Body of pancreas (tissue), 4 donors: ENCODE results near the gene TRAPPC12. TPM values are rescaled to one million over a fixed set of nuclear protein-coding genes. Genes with fewer than 3 reads are reported as not detected.
A peak's percentile ranks its signal among the peaks of the same experiment; 100 is the strongest.
"Not testable (repeated sequence)": the region's sequence is repeated elsewhere in the genome, so short reads cannot be mapped to it uniquely, and the experiment has no call there.

Experiments used
- ATAC-seq: fragments of 150-250 bp; one replicate; pipeline ENCODE4 v1.9.1; 2016
- DNase-seq, 4 donors: peaks; one replicate each; pipeline ENCODE4 v3.0.0-alpha.2; 2019
- H3K27ac ChIP-seq, 4 donors: fragments of 200-600 bp; sonication (generic); 1 replicate in 3 of 4; 2 replicates in 1 of 4; pipeline versions ENCODE4 v1.5.1 to v1.6.1; 2016 to 2019; ENCODE audit warnings: mild to moderate bottlenecking in 1 of 4, mixed read lengths in 1 of 4, moderate library complexity in 1 of 4
- H3K27me3 ChIP-seq, 2 donors: fragments of 200-600 bp; sonication (generic); one replicate each; pipeline ENCODE4 v1.6.0; 2016; ENCODE audit warnings: mild to moderate bottlenecking in 1 of 2
- H3K36me3 ChIP-seq, 2 donors: fragments of 200-600 bp; sonication (generic); replicated peaks in 1 of 2; 2 replicates each; pipeline ENCODE4 v1.5.1; 2016; ENCODE audit warnings: low read depth in 2 of 2; ENCODE audit not compliant: insufficient read depth in 1 of 2
- H3K4me1 ChIP-seq: fragments of 200-600 bp; sonication (generic); one replicate; pipeline ENCODE4 v1.6.0; 2016
- H3K4me3 ChIP-seq, 2 donors: fragments of 200-600 bp; sonication (generic); 1 replicate in 1 of 2; 2 replicates in 1 of 2; pipeline ENCODE4 v1.5.1; 2016 to 2019
- H3K9me3 ChIP-seq, 3 donors: fragments of 200-600 bp; sonication (generic); 1 replicate in 2 of 3; 2 replicates in 1 of 3; pipeline ENCODE4 v1.5.1; 2016
- POLR2A ChIP-seq, 3 donors: fragments of 450-650 bp; IDR thresholded peaks; one replicate each; pipeline ENCODE4 v1.6.1; 2016; ENCODE audit warnings: antibody characterized with exemption in 3 of 3, mild to moderate bottlenecking in 2 of 3
- WGBS, 2 donors: methylation state at CpG; one replicate each; pipeline ENCODE4 v1.1.5; 2017; 5-methylcytosine and 5-hydroxymethylcytosine counted together
- intact Hi-C: fragments of 100-400 bp; cut with DNase I; formaldehyde crosslinking; loops from one replicate; pipeline ENCODE4 v1.15.1; 2023
- total RNA-seq, 2 donors: library from RNA; depleted of rRNA; stranded (reverse); fragments of >200 nt; gene quantifications; one replicate each; pipeline ENCODE4 v1.1.0, GENCODE V29; 2016
- TF ChIP-seq, protein P1 (sequence below), 7 experiments: fragments of 450-650 bp in 4 of 7; fragments of 200-600 bp in 3 of 7; sonication (generic) in 3 of 7; IDR thresholded peaks; one replicate each; pipeline ENCODE4 v1.5.1; 2016 to 2019; ENCODE audit warnings: antibody characterized with exemption in 7 of 7

TRAPPC12 gene
- total RNA-seq, 2 donors from 2014 or later, result 43.1 to 134 TPM

DNA sequence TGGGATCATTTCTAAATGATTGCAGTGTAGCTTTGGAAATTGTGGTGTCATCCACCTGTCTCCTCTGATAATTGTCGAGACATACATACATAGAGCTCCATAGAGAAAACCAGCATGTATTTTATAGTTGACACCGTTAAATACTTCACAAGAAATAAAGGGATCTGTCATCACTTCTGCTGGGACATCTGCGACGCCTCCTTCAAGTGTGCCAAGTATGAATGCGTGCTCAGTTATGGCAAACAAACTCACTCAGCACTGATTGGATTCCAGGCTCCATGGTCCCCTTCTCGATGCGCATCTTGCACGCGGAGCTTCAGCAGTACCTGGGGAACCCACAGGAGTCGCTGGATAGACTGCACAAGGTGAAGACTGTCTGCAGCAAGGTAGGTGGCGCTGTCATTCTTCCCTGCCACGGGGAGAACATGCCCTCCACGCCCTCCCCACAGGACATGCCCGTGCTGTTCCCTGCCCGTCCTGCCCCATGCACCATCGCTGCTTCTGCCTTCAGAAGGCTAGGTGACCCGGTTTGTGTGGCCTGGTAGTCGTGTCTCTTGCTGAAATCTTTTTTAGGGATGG lies 64.1 kb downstream of the TRAPPC12 start:
- Histone ChIP-seq H3K36me3 (peaks cover 0 to 23% of the 10 kb centered on the region in 2 donors), H3K27me3 (no peaks in the 10 kb centered on the region), H3K27ac (no peak overlapping the region), H3K4me1 (peaks cover 9% of the 10 kb centered on the region), H3K9me3 (no peaks in the 10 kb centered on the region), H3K4me3 (no peak overlapping the region)
- no peak for TF ChIP-seq POLR2A (IDR thresholded peaks at IDR 0.05)
- TF ChIP-seq, protein P1, sequence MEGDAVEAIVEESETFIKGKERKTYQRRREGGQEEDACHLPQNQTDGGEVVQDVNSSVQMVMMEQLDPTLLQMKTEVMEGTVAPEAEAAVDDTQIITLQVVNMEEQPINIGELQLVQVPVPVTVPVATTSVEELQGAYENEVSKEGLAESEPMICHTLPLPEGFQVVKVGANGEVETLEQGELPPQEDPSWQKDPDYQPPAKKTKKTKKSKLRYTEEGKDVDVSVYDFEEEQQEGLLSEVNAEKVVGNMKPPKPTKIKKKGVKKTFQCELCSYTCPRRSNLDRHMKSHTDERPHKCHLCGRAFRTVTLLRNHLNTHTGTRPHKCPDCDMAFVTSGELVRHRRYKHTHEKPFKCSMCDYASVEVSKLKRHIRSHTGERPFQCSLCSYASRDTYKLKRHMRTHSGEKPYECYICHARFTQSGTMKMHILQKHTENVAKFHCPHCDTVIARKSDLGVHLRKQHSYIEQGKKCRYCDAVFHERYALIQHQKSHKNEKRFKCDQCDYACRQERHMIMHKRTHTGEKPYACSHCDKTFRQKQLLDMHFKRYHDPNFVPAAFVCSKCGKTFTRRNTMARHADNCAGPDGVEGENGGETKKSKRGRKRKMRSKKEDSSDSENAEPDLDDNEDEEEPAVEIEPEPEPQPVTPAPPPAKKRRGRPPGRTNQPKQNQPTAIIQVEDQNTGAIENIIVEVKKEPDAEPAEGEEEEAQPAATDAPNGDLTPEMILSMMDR (IDR thresholded peaks at IDR 0.05), result no peak
- DNase-seq (no peak), ATAC-seq (no peak)
- intact Hi-C loops, result no loop called here
- 84 to 89% methylated on average over 10 to 18 of the region's 18 CpGs for WGBS, 2 donors

DNA sequence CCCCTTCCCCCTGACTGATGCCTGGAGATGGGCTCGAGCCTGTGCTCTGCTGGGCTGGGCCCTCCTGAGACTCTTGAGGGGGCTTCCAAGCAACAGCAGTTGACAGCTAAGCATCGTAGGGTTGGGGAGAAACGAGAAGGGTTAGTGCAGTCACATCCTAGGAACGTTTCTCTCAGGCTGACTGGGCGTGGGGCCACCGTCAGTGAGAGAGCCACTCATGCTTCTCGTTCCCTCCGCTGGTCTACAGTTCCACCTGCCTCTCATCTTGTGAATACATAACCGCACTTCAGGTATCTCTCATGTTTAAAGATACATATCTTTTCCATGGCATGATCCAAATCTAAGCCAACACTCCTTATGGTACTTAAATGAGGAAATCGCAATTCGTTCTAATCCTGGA lies 66.4 kb downstream of the TRAPPC12 start:
- peaks cover 0 to 24% of the 10 kb centered on the region in 2 donors for H3K36me3 ChIP-seq
- ATAC-seq (no peak), DNase-seq (no peak)
- H3K27ac ChIP-seq, result no peak overlapping the region
- no peaks in the 10 kb centered on the region for H3K27me3 ChIP-seq
- 89 to 92% methylated on average over 11 of the region's 11 CpGs for WGBS, 2 donors
- H3K4me1 ChIP-seq, result peaks cover 2% of the 10 kb centered on the region
- no peak overlapping the region for H3K4me3 ChIP-seq
- intact Hi-C loops, result no loop called here
- H3K9me3 ChIP-seq, result no peaks in the 10 kb centered on the region
- TF ChIP-seq, protein P1 (IDR thresholded peaks at IDR 0.05), result no peak
- no peak for TF ChIP-seq POLR2A (IDR thresholded peaks at IDR 0.05)

DNA sequence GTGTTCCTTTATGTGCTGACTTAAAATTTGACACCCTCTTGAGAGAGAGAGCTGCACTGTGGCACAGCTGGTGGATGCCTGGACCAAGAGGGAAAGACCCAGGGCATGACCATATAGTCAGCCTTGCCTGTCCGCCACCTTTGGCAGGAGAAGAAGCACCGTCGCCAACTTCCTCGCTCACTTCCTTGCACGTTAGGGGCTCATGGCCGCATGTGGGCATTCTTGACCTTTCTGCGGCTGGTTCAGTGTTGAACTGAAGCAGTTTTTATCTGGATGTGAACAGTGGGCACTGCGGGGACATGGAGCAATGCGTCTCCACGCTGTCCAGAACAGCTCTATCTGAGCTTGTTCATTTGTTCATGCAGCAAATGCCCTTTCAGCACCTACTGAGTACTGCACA lies 66.9 kb downstream of the TRAPPC12 start:
- no peak for TF ChIP-seq POLR2A (IDR thresholded peaks at IDR 0.05)
- TF ChIP-seq, protein P1 (IDR thresholded peaks at IDR 0.05), result no peak
- no peak overlapping the region for H3K27ac ChIP-seq
- 95 to 98% methylated on average over 9 to 10 of the region's 10 CpGs for WGBS, 2 donors
- DNase-seq (no peak), ATAC-seq (no peak)
- intact Hi-C loops, result no loop called here
- no peaks in the 10 kb centered on the region for H3K4me1 ChIP-seq
- peaks cover 0 to 24% of the 10 kb centered on the region in 2 donors for H3K36me3 ChIP-seq
- no peaks in the 10 kb centered on the region for H3K9me3 ChIP-seq
- no peaks in the 10 kb centered on the region for H3K27me3 ChIP-seq
- H3K4me3 ChIP-seq, result no peak overlapping the region

DNA sequence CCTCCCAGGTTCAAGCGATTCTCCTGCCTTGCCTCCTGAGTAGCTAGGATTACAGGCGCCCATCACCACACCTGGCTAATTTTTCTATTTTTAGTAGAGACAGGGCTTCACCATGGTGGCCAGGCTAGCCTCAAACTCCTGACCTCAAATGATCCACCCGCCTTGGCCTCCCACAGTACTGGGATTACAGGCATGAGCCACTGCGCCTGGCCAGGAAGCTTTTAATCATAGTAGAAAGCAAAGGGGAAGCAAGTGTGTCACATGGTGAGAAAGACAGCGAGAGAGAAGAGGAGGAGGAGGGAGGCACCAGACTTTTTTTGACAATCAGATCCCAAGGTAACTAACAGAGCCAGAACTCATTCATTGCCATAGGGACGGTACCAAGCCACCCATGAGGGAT lies 67.7 kb downstream of the TRAPPC12 start:
- intact Hi-C loops, H3K9me3 ChIP-seq, H3K27ac ChIP-seq, H3K4me1 ChIP-seq, H3K4me3 ChIP-seq, H3K27me3 ChIP-seq, DNase-seq, ATAC-seq: not testable (repeated sequence)
- 88 to 95% methylated on average over 6 of the region's 6 CpGs for WGBS, 2 donors
- peaks cover 0 to 24% of the 10 kb centered on the region in 2 donors for H3K36me3 ChIP-seq

DNA sequence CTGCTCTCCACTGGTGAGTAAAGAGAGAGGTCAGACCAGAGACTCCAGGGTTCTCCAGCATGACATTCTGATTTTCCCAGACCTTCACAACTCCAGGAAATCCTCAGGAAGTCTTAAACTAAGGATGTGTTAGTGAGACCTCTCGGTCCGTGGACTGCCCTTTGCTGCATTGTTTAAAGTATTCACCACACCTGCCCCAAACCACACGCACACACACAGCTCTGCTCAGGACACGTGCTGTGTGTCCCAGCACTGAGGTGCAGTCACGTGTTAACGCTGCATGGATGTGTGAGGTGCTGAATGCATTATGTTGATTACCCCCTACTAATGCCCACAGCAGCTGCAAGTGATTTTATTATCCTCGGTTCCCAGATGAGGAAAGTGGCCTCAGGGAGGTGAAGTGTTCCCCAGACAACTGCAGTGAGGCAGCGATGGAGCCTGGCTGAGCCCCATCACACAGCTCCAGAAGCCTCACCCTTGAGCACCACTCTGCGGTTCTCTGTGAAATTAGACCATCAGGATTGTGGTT lies 68.4 kb downstream of the TRAPPC12 start:
- Histone ChIP-seq H3K27me3 (no peaks in the 10 kb centered on the region), H3K4me1 (no peaks in the 10 kb centered on the region), H3K27ac (no peak overlapping the region), H3K9me3 (no peaks in the 10 kb centered on the region), H3K36me3 (peaks cover 0 to 24% of the 10 kb centered on the region in 2 donors), H3K4me3 (no peak overlapping the region)
- ATAC-seq, result peak; percentile 21
- no peak for DNase-seq
- 64 to 88% methylated on average over 8 to 9 of the region's 9 CpGs for WGBS, 2 donors
- intact Hi-C loops, result no loop called here
- TF ChIP-seq, protein P1 (IDR thresholded peaks at IDR 0.05), result no peak
- TF ChIP-seq POLR2A (IDR thresholded peaks at IDR 0.05), result no peak

DNA sequence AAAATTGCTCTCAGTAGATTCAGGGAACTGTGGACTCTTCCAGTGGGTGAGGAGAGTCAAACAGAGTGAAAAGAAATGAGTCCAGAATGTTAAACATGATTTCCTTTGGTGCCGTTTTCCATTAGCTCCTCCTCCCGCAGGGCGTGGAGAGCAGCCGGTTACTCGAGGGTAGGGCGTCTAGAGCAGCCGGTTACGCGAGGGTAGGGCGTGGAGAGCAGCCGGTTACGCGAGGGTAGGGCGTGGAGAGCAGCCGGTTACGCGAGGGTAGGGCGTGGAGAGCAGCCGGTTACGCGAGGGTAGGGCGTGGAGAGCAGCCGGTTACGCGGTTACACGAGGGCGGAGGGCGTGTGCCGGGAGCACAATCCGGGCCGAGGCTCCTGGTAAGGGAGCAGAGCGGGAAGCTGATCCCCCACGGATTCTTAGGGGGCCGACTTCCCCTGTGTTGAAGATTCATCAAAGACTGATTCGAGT lies 69.0 kb downstream of the TRAPPC12 start:
- intact Hi-C loops, H3K27me3 ChIP-seq, H3K4me3 ChIP-seq, H3K4me1 ChIP-seq, DNase-seq, H3K27ac ChIP-seq, H3K9me3 ChIP-seq: not testable (repeated sequence)
- 88 to 92% methylated on average over 35 of the region's 35 CpGs for WGBS, 2 donors
- peak; percentile 30 for ATAC-seq
- H3K36me3 ChIP-seq, result peaks cover 0 to 24% of the 10 kb centered on the region in 2 donors
